ENCODE results near the gene TREX2.

DNA sequence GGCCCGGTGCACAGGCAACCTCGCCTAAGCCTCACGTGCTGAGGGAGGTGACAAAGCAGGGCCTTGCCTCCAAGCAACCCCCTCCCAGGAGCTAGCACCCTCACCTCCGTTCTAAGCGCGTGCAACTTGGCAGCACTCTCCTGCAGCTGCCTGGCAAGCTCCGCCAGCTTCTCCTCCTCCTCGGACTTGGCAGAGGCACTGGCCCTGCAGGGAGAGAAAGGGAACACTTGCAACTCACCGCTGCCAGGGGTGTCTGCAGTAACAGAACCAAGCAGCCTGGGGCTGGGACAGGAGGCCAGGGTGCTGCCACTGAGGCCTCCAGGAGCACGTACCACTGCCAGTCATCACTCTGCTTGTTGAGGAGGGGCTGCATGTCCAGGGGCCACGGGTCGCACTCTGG lies 10.3 kb upstream of the TREX2 start:
- TF ChIP-seq, protein P1, sequence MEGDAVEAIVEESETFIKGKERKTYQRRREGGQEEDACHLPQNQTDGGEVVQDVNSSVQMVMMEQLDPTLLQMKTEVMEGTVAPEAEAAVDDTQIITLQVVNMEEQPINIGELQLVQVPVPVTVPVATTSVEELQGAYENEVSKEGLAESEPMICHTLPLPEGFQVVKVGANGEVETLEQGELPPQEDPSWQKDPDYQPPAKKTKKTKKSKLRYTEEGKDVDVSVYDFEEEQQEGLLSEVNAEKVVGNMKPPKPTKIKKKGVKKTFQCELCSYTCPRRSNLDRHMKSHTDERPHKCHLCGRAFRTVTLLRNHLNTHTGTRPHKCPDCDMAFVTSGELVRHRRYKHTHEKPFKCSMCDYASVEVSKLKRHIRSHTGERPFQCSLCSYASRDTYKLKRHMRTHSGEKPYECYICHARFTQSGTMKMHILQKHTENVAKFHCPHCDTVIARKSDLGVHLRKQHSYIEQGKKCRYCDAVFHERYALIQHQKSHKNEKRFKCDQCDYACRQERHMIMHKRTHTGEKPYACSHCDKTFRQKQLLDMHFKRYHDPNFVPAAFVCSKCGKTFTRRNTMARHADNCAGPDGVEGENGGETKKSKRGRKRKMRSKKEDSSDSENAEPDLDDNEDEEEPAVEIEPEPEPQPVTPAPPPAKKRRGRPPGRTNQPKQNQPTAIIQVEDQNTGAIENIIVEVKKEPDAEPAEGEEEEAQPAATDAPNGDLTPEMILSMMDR (conservative IDR thresholded peaks at IDR 0.05 in 1 of 2, IDR thresholded peaks at IDR 0.05 in 1 of 2; ENCODE audit: extremely low read depth in 1 of 2, insufficient read depth in 1 of 2, low read depth in 1 of 2, low read length in 2 of 2): no peak
- no peak for TF ChIP-seq EZH2 (IDR thresholded peaks at IDR 0.05; ENCODE audit: borderline replicate concordance, low read length)
